ENCODE results near the gene CHPF. TPM values are rescaled to one million over a fixed set of nuclear protein-coding genes. Genes with fewer than 3 reads are reported as not detected.

Gene CHPF
- total RNA-seq, 2 experiments from 2014 or later, result 19.9 to 21.0 TPM

DNA sequence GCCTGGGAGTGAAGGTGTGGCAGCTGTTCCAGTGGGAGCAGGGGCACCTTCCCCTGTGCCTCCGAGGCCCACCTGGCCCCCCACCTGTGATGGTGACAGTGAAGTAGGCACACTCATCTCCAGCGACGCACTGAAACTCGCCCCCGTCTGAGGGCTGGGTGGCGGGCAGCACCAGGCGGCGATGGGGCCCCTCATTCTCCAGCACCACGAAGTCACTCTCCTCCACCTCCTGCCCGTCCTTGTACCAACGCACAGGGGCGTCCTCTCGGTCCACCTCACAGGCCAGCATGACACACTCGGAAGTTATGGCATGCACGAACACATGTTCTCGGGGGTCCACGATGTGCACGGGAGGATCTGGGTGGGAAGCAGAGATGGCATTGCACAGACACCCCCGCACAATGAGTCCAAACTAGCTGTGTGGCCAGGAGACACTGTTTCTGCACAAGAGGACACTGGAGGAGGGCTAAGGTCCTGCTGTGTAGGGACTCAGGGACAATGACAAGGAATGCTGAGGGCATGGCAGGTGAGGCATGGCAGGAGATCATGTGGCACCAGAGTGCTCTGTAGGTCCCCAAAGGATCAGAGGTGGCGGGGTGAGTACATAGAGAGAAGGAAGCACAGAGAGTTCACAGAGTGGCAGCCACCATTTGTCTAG is 19.8 kb upstream of the CHPF start:
- CTCF ChIA-PET, result interaction anchor here (1.1 to 6.0 kb wide), 2 partner anchors 21 to 67 kb away, joined by 3 to 73 read pairs; partner anchors contain the start of genes CHPF and TMEM198
- intact Hi-C loops (cut with micrococcal nuclease), result no loop called here

DNA sequence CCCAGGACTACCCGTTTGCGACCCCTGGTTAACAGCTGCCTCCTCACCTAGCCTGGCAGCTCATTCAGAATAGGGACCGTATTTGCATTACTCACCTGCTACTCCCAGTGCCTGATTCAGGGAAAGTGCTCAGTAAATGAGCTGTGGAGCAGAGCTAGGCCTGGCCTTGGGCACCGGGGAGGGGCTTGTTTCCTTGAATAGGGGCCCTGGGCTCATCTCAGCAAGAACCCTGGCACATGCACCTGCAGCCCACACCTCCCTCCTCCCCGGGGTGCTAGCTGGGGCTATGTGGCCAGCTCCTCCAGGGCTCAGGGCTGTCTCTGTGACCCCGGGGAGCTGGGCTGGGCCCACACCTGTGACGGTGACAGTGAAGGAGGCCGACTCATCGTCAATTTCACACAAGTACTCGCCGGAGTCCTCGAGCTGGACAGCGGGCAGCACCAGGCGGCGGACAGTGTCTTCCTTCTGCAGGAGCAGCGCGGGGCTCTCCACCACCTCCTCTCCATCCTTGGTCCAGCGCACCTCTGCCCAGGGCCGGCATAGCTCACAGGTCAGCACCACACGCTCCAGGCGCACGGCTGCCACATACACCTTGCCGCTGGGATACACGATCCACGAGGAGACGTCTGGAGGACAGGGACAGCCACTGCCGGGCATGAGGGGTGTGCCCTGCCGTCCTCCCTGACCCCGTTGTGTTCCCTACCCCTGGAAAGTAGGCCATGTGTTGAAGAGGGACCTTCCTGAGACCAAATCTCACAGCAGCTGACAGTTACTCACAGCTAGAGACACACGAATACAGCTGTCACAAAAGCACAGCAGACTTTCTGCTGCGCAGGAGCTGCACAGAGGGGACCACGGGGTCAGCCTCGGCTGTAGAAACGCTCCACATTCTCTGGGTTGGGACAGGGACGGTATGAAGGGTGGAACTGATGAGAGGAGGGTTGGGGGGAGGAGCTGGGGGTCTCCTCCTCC is 18.7 kb upstream of the CHPF start:
- POLR2A ChIA-PET, result no interaction called here

More for the DNA sequence above, 19.8 kb upstream of the CHPF start:
- Mint-ChIP-seq H3K27ac (no peak overlapping the region), H3K9me3 (no peaks in the 10 kb centered on the region), H3K4me1 (ENCODE audit: low read depth) (no peaks in the 10 kb centered on the region), H3K36me3 (no peaks in the 10 kb centered on the region), H3K4me3 (no peak overlapping the region), H3K27me3 (peaks cover 19% of the 10 kb centered on the region)
- POLR2A ChIA-PET, result no interaction called here
- DNase-seq, result no peak

DNA sequence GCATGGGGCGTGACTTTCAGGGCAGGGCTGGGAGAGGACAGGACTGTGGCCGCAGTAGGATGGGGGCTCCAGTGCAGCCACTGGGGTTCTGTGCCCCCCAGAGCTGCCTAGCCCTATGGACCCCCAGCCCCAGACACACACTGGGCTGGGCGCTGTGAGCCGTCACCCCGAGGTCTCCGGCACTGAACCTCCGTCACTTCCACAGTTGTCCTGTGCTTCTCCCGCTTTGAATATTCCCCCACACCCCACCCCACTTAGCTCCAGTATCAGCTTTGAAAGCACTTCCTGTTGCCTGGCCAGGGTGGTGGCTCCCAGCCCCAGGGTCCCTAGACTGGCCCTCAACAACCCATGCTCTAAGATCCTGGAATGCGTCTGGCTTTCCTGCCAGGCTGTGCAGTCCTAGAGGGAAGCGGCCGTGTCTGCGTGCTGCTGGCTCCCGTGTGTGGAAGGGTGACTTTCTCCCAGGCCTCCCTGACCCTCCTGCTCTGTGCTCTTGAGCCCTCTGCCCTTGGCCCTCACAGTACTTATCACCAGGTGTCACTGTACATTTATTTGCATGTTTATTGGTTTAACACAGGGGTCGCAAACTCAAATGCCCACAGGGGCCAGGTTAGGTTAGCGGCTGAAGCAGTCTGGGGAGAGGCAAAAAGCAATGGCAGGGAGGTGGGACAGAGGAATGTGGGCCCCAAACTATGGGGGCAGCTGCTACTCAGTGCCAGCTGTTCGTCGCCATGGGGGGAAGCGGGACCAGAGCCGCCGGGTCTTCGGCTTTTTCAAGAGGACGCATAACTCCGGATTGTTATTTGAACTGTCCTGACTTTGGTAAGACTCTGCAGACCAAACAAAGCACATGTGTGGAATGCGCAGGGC is 17.8 kb upstream of the CHPF start:
- Mint-ChIP-seq H3K9me3 (no peaks in the 10 kb centered on the region), H3K27ac (no peak overlapping the region), H3K36me3 (no peaks in the 10 kb centered on the region), H3K4me3 (no peak overlapping the region), H3K4me1 (ENCODE audit: low read depth) (no peaks in the 10 kb centered on the region), H3K27me3 (peaks cover 14% of the 10 kb centered on the region)
- CTCF ChIA-PET, result interaction anchor here (0.5 to 6.0 kb wide), 10 partner anchors 9 to 158 kb away, joined by 3 to 73 read pairs (median 5); partner anchors contain the start of genes CHPF, INHA, OBSL1 and STK11IP
- intact Hi-C loops (cut with micrococcal nuclease), result no loop called here
- POLR2A ChIA-PET, result no interaction called here
- DNase-seq, result no peak

More for the DNA sequence above, 18.7 kb upstream of the CHPF start:
- intact Hi-C loops (cut with micrococcal nuclease), result no loop called here
- Mint-ChIP-seq H3K4me1 (ENCODE audit: low read depth) (no peaks in the 10 kb centered on the region), H3K4me3 (no peak overlapping the region), H3K36me3 (no peaks in the 10 kb centered on the region), H3K9me3 (no peaks in the 10 kb centered on the region), H3K27me3 (peaks cover 16% of the 10 kb centered on the region), H3K27ac (no peak overlapping the region)
- DNase-seq, result no peak
- CTCF ChIA-PET, result interaction anchor here (0.5 to 6.0 kb wide), 5 partner anchors 9 to 159 kb away, joined by 3 to 73 read pairs (median 4); partner anchors contain the start of genes CHPF, INHA, OBSL1 and TMEM198

DNA sequence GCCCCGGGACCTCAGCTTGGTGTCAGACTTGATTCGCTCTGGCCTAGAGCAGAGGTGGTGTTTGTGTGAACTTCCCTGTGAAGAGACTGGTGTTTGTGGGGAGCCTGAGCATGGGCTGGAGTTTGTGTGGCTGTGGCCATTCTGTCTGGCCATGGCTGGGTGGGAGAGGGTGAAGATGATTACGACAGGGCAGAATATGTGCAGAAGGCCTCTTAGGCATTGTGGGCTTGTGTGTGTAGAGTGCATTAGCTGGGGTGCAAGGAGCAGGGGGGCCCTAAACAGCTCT is 17.2 kb upstream of the CHPF start:
- Mint-ChIP-seq H3K27ac (no peak overlapping the region), H3K27me3 (peaks cover 14% of the 10 kb centered on the region), H3K36me3 (no peaks in the 10 kb centered on the region), H3K9me3 (no peaks in the 10 kb centered on the region), H3K4me1 (ENCODE audit: low read depth) (no peaks in the 10 kb centered on the region), H3K4me3 (no peak overlapping the region)
- intact Hi-C loops (cut with micrococcal nuclease), result no loop called here
- ChIA-PET POLR2A (no interaction called here), CTCF (interaction anchor here (0.6 to 6.0 kb wide), 12 partner anchors 9 to 157 kb away, joined by 3 to 73 read pairs (median 6); partner anchors contain the start of genes CHPF, INHA, OBSL1 and STK11IP)
- no peak for DNase-seq

- no peak overlapping the region for H3K4me3 Mint-ChIP-seq
- DNase-seq, result peak; percentile 21
- CTCF ChIA-PET, result interaction anchor here (0.6 to 6.0 kb wide), 20 partner anchors 8 to 172 kb away, joined by 3 to 73 read pairs (median 4); partner anchors contain the start of genes CHPF, DNPEP, INHA and OBSL1
- no peak overlapping the region for H3K27ac Mint-ChIP-seq
- H3K9me3 Mint-ChIP-seq, result no peaks in the 10 kb centered on the region
- intact Hi-C loops (cut with micrococcal nuclease), result no loop called here
- no peaks in the 10 kb centered on the region for H3K36me3 Mint-ChIP-seq
- no peaks in the 10 kb centered on the region for H3K4me1 Mint-ChIP-seq (ENCODE audit: low read depth)
- POLR2A ChIA-PET, result no interaction called here
- peaks cover 15% of the 10 kb centered on the region for H3K27me3 Mint-ChIP-seq
These were observed 16.7 kb upstream of the CHPF start for GRCh38 chr2:219560037-219560892.

DNA sequence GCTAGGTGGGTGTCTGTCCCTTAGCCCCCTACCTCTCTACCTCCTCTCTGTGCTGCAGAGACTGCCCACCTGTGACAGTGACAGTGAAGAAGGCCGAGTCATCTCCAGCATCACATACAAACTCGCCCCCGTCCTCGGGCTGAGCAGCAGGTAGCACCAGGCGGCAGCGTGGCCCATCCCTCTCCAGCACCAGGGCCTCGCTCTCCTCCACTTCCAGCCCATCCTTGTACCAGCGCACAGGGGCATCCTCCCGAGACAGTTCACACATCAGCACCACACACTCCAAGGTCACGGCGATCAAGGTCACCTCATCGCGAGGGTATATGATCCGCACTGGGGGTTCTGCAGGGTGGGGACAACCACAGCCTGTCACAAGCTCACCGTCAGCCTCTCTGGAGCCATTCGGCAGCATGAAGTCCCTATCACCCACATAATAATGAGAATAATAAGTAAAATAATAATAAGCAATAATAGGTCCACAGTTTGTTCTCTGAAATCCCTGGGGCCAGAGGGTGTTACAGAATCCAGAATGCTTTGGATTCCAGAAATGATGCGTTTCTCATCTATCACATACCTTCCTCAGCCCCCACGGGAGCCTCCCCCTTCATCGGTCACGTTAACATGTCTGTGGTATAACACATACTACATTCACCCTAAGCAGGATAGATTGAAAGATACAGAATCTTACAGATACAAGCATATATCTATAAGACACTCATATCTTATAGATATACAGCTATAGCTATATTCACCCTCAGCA is 15.7 kb upstream of the CHPF start:
- no peak overlapping the region for H3K27ac Mint-ChIP-seq
- no peaks in the 10 kb centered on the region for H3K4me1 Mint-ChIP-seq (ENCODE audit: low read depth)
- ChIA-PET CTCF (interaction anchor here (0.6 to 6.0 kb wide), 15 partner anchors 9 to 172 kb away, joined by 3 to 73 read pairs (median 5); partner anchors contain the start of genes CHPF, DNPEP, INHA and OBSL1), POLR2A (no interaction called here)
- no peaks in the 10 kb centered on the region for H3K36me3 Mint-ChIP-seq
- intact Hi-C loops (cut with micrococcal nuclease), result no loop called here
- no peak for DNase-seq
- no peaks in the 10 kb centered on the region for H3K9me3 Mint-ChIP-seq
- peaks cover 20% of the 10 kb centered on the region for H3K27me3 Mint-ChIP-seq
- no peak overlapping the region for H3K4me3 Mint-ChIP-seq

- H3K4me1 Mint-ChIP-seq (ENCODE audit: low read depth), result peaks cover 5% of the 10 kb centered on the region
- POLR2A ChIA-PET, result no interaction called here
- CTCF ChIA-PET, result interaction anchor here (0.6 kb wide), 2 partner anchors 48 to 1545 kb away, joined by 3 to 6 read pairs; no protein-coding TSS in a partner anchor
- peaks cover 29% of the 10 kb centered on the region for H3K27me3 Mint-ChIP-seq
- H3K36me3 Mint-ChIP-seq, result no peaks in the 10 kb centered on the region
- no peak overlapping the region for H3K4me3 Mint-ChIP-seq
- intact Hi-C loops (cut with micrococcal nuclease), result no loop called here
- no peaks in the 10 kb centered on the region for H3K9me3 Mint-ChIP-seq
- no peak overlapping the region for H3K27ac Mint-ChIP-seq
- no peak for DNase-seq
These were observed 14.5 kb upstream of the CHPF start for GRCh38 chr2:219557791-219558785.

GRCh38 chr2:219557320-219557719 is 13.7 kb upstream of the CHPF start:
- no peak overlapping the region for H3K27ac Mint-ChIP-seq
- no peaks in the 10 kb centered on the region for H3K9me3 Mint-ChIP-seq
- ChIA-PET CTCF (interaction anchor here (0.6 to 1.3 kb wide), 2 partner anchors 16 to 1546 kb away, joined by 3 read pairs; no protein-coding TSS in a partner anchor), POLR2A (no interaction called here)
- peaks cover 5% of the 10 kb centered on the region for H3K4me1 Mint-ChIP-seq (ENCODE audit: low read depth)
- no peak overlapping the region for H3K4me3 Mint-ChIP-seq
- H3K36me3 Mint-ChIP-seq, result no peaks in the 10 kb centered on the region
- DNase-seq, result no peak
- intact Hi-C loops (cut with micrococcal nuclease), result no loop called here
- H3K27me3 Mint-ChIP-seq, result peaks cover 25% of the 10 kb centered on the region

DNA sequence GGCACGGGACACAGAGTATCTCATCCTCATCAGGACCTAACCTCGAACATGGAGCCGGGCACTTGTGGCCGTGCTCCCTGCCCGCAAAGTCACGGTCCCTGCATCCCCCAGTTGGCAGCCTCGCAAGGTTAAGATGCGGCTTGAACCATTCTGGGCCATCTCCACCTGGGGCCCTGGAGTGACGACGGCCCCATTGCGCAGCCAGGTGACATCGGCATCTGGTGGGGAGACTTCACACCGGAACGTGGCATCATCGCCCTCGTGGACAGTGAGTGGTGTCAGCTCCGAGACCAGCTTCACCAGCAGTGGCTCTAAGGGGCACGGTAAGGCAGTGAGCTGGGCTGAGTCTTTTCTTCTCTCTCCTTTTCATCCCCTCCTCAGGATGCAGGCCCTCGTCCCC is 12.8 kb upstream of the CHPF start:
- DNase-seq, result no peak
- intact Hi-C loops (cut with micrococcal nuclease), result no loop called here
- Mint-ChIP-seq H3K36me3 (no peaks in the 10 kb centered on the region), H3K27ac (no peak overlapping the region), H3K9me3 (no peaks in the 10 kb centered on the region), H3K4me3 (no peak overlapping the region), H3K27me3 (peaks cover 27% of the 10 kb centered on the region), H3K4me1 (ENCODE audit: low read depth) (peaks cover 10% of the 10 kb centered on the region)
- CTCF ChIA-PET, result interaction anchor here (1.3 kb wide), 1 partner anchor 15 kb away, joined by 3 read pairs; no protein-coding TSS in a partner anchor
- POLR2A ChIA-PET, result no interaction called here

Data from activated CD4-positive, alpha-beta memory T cell treated with anti-CD3 and anti-CD28 coated beads for 36 hours (primary cell).